Omental fat pad (tissue), 4 donors: Measurements from ENCODE around the gene AAK1. TPM values are rescaled to one million over a fixed set of nuclear protein-coding genes. Genes with fewer than 3 reads are reported as not detected.

Source experiments
- ATAC-seq: fragments of 150-250 bp; one replicate; pipeline ENCODE4 v1.9.1; 2016; ENCODE audit warnings: mild to moderate bottlenecking, moderate library complexity; ENCODE audit not compliant: low FRiP score
- DNase-seq: peaks from one replicate; pipeline ENCODE4 v3.0.0-alpha.2; 2019; ENCODE audit warnings: low spot score
- total RNA-seq, 4 donors: library from RNA; depleted of rRNA; stranded (reverse); fragments of >200 nt; gene quantifications; one replicate each; pipeline ENCODE4 v1.1.0, GENCODE V29; 2016
- TF ChIP-seq, protein P1 (sequence below), 3 donors: fragments of 450-650 bp; IDR thresholded peaks; one replicate each; pipeline ENCODE4 v1.5.1; 2016 to 2017; ENCODE audit warnings: antibody characterized with exemption in 3 of 3, mild to moderate bottlenecking in 3 of 3, moderate library complexity in 2 of 3

AAK1 gene
- total RNA-seq, 4 donors from 2014 or later: 41.4 to 62.3 (median 42.5) TPM

DNA sequence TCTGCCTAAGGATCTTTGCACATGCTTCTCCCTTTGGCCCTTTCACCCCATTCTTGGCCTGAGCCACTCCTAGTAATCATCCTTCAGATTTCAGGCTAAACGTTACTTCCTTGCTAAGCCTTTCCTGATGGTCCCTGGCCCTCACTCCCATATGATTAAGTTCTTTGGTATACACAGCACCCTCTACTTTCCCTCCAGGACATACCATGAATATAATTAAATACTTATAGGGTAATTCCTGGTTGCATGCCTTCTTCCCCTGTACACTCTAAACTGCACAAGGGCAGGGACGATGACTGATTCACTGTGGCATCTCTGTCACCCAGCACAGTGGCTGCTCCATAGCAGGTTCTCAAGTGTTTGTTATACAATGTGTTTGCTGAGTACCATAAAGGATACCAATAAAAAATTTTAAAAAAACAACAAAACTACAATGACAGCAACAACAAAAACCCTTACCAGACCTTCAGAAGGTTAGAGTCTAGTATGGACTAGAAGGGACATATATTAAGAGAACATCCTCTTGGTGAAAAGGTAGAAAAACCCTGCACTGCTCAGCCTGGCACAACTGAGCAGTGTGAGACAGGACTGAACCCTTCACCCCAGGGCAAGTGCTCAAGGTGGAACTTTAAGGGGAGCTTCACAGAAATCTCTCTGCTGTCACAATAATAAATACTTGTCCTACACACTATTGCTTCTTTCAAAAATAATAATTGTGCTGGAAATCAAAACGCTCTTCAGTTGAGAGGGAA, 76.2 kb downstream of the AAK1 start:
- TF ChIP-seq, protein P1, sequence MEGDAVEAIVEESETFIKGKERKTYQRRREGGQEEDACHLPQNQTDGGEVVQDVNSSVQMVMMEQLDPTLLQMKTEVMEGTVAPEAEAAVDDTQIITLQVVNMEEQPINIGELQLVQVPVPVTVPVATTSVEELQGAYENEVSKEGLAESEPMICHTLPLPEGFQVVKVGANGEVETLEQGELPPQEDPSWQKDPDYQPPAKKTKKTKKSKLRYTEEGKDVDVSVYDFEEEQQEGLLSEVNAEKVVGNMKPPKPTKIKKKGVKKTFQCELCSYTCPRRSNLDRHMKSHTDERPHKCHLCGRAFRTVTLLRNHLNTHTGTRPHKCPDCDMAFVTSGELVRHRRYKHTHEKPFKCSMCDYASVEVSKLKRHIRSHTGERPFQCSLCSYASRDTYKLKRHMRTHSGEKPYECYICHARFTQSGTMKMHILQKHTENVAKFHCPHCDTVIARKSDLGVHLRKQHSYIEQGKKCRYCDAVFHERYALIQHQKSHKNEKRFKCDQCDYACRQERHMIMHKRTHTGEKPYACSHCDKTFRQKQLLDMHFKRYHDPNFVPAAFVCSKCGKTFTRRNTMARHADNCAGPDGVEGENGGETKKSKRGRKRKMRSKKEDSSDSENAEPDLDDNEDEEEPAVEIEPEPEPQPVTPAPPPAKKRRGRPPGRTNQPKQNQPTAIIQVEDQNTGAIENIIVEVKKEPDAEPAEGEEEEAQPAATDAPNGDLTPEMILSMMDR (IDR thresholded peaks at IDR 0.05): no peak
- no peak for ATAC-seq
- no peak for DNase-seq

DNA sequence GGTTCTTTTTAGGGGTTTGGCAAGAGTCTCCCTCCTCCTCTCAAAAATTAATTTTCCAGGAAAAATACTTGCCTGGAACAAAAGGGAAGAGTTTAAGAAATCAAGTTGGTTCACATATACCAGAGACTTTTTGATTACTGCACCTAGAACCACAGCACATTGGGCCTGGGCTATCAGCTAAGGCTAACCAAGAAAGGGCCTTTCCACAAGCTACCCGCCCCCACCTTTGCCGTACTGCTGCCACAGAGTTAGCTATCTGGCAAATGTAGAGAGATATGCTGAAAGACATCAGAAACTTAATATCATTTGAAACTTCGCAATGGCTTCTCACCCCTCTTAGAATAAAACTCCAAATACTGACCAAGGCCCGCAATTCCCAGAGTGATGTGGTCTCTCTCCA, 76.9 kb downstream of the AAK1 start:
- TF ChIP-seq, protein P1 (IDR thresholded peaks at IDR 0.05): no peak
- DNase-seq (no peak), ATAC-seq (no peak)

DNA sequence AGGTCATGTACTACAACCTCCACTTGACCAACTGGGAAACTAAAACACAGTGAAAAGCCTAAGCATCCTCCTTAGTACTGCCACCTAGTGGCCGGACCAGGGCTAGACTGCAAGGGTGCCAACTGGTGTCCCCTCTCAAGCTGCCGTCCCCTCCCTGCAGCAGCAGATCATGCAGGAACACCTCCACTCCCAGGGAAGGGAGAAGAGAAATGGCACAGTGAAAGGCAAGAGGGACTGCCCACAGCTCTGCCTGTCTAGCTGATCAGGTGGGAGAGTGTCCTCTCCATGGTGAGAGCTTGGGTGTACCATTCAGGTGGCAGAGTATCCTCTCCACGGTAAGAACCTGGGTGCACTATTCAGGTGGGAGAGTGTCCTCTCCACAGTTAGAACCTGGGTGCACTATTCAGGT, 78.1 kb downstream of the AAK1 start:
- DNase-seq: peak; percentile 54
- TF ChIP-seq, protein P1 (IDR thresholded peaks at IDR 0.05): peak in 1 of 3 donors; percentile 10
- ATAC-seq: no peak

DNA sequence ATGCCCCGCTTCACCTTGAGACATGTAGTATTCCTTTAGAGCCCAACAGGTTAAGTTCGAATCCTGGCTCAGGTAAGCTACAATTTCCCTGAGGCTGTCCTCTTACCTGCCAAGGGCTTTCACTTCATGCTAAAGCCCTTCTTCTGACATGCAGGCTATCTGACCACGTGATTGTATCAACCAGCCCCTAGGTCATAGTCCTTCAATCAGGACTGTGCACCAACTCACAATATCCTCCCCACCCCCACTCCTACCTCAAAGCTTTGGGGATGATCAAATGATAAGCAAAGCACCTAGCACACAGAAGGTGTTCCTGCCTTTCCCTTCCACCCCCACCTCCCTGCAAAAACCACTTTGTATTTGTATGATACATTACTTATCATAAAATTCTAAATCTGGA, 78.9 kb downstream of the AAK1 start:
- ATAC-seq (no peak), DNase-seq (no peak)
- TF ChIP-seq, protein P1 (IDR thresholded peaks at IDR 0.05): no peak

DNA sequence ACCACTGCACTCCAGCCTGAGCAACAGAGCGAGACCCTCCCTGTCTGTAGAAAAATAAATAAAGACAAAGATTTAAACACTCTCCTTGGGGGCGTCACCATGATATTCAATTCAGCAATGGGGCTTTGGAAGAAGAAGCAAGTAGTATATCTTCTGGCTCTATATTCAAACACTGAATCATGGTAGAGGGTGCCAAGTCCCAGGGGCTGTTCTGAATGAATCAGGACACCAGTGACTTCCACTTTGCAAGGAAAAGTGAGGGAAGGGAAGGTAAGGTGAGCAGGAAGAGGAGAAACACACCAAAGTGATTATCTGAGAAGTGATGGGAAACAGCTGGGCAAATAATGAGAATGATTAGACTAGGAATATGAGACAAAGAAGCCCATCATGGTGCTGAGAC, 80.5 kb downstream of the AAK1 start:
- TF ChIP-seq, protein P1 (IDR thresholded peaks at IDR 0.05): no peak
- DNase-seq (no peak), ATAC-seq (no peak)

DNA sequence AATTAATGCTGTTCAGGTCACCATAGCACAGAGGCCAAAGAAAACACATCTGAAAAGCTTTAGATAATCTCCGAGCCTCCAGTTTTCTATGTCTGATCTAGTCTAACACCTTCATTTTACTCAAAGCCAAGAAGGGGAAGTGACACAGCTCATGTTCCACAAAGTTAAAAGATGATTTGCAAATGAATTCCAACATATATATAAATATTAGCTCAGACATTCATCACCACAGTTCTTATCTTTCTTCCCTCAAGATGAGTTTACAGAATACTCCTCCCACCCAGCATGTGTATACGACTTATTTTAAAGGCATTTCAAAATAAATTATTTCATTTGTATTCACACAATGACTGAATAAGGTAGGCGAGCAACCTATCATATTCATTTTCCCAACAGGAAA, 82.4 kb downstream of the AAK1 start:
- DNase-seq (no peak), ATAC-seq (no peak)
- TF ChIP-seq, protein P1 (IDR thresholded peaks at IDR 0.05): no peak

DNA sequence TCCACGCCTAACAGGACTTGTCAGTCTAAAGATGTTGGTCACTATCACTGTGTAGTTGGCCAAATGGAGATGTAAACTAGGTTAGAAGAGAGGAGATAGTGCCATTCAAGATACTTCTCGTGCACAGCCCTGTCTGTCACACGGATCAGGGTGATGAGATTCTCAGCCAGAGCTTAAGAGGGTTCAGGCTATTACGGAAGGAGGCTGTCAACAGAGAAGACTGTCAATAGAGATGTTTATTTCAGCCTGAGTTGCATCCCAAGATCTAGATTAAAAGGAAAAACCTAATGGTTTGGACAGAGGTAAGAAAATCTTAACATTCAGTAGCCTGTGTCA, 83.4 kb downstream of the AAK1 start:
- TF ChIP-seq, protein P1 (IDR thresholded peaks at IDR 0.05): no peak
- no peak for ATAC-seq

More for the DNA sequence above, 83.4 kb downstream of the AAK1 start:
- DNase-seq: no peak
